DMS53 (cell line): ENCODE results near the gene PIEZO2.

ENCODE experiments used
- DNase-seq: peaks from one replicate; lab custom pipeline; 2025; lab: John Stamatoyannopoulos, UW

The PIEZO2 gene

GRCh38 chr18:11027862-11028261 lies 121.5 kb downstream of the PIEZO2 start:
- DNase-seq = no peak

DNA sequence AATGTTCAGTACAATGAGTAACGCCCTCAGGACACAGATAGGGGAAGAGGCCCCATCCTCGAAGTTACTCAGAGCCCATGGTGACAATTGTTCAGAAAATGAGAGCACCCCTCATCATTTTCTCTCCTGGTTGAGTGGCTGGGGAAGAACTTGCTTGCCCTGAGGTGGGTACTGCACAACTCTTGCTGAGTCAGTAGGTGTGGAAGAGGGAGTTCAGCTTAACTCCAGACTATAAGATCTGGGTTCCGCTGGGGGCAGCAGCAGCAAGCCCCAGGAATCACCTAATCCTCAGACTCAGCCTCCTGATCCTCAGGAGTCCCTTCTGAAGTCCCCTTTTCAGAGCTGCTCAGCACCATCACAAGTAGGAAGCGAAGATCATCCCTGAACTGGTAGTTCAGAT lies 123.7 kb downstream of the PIEZO2 start:
- DNase-seq = no peak

DNA sequence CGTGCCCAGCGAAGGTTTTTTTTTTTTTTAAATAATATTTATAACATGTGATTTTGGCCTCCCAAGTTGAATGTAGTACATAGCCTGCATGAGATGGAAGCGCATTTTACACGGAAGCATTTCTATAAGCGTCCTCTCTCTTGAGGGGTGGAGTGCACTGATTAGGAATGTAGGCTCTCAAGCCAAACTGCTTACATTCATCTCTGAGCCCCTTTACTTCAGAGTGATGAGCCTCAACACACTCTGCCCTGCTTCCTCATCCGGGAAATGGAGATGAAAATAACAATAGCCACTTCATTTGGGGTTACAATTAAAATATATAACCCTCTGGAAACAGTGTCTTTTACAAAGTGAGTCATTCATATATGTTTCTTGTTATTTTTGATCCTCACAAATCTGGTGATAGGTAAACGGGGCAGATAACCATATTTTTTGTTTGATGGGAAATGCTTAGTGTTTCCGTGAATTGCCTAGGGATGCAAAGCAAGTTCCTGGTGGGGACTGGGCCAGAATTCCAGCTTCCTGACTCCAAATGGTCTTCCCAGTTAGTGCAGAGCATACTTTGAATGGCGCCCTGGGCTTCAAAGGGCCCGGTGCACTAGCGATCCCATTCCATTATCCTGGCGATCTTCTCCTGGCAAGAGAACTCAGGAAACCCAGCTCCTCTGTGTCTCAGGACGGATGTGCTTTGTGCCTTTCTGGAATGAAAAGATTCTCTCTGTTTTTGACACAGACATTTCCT lies 124.3 kb downstream of the PIEZO2 start:
- DNase-seq = no peak

DNA sequence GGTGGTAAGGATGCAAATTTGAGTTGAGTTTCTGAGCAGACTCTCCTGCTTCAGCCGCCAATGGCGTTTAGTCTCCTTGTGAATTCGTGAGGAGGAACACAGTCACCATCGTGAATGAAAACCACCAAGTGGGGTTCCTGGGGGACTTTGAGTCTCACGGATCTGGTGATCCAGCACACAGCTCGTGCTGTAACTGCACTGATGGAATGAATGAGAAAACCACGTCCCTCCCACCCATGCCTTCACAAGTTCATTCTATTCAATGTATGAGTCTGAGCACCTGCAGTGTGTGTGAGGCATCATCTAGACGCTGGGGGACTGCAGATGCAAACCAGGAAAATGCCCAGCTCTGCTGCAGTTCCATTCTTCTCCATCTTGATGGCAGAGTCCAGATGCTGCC lies 127.9 kb downstream of the PIEZO2 start:
- no peak for DNase-seq

DNA sequence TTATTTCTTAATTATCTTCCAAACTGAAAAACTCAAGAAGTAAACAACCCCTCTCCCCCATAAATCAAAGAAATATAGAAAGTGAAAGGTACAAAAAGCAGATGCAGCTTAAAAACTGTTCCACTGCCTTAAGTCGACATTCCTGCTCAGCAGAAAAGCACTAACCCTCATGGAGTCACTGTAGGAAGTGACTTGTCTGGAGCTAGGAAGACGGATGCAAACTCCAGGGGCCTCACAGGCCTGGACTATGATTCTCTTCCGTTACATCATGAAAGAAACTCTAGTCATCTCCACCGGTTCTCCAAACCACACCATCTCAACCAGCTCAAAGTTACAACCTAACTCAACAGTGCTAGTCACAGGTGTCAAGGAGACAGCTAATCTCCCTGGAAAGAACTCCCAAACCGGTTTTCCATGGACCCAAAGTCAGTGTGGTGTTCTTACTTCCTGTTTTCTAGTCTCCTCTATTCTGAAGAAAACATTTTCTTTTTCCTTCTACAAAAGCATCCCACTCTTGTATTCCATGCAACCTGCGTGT lies 128.4 kb downstream of the PIEZO2 start:
- DNase-seq = no peak

DNA sequence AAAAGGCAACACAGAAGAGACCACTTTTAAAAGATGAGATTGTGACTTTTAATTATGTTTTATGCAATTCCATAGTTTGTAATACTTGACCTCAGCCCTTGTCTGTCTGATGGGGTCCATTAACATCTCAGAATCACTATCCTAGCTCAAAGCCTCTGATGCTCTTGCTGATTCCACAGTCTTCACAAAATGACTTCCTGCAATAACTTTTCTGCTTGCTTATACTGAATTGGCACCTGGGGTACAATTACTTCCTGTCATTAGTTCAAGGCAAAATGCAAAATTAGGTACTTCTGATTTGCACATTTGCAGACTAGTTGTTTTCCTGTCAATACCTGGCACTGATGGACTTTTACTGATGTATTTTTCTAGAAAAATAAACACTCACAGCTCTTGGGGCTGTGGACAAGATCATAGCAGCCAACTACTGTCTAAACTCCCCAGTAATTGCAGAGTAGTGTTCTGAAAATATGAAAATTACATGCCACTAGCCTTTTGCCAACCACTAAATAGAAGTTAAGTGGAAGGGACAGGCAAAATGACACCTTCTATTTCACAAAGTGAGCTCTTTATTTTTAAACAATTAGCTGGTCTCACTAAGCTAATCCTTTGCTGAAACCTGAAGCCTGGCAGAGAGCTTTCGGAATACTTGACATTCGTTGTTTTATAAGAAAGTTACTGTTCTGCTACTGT lies 129.1 kb downstream of the PIEZO2 start:
- DNase-seq = no peak

- DNase-seq = no peak
Measured at GRCh38 chr18:11019295-11020105, 129.9 kb downstream of the PIEZO2 start.

GRCh38 chr18:11009869-11010268 lies 139.5 kb downstream of the PIEZO2 start:
- DNase-seq = no peak

DNA sequence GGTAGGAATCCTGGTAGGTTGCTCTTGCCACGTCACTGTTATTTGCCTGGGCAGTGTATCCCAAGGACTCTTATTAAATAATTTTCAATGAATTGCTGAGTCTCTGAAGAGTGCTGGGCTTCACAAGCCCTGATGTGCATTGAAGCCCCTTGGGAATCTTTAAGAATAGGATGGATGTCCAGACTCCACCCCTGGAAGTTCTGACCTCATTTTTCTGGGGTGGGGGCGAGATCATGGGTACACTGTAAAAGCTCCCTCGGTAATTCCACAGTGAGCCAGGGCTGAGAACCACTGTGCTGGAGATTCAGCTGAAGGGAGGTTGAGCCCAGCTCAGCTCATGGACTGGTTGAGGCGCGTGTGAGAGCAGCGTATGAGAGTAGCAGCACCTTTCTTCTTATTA lies 140.2 kb downstream of the PIEZO2 start:
- DNase-seq = no peak

DNA sequence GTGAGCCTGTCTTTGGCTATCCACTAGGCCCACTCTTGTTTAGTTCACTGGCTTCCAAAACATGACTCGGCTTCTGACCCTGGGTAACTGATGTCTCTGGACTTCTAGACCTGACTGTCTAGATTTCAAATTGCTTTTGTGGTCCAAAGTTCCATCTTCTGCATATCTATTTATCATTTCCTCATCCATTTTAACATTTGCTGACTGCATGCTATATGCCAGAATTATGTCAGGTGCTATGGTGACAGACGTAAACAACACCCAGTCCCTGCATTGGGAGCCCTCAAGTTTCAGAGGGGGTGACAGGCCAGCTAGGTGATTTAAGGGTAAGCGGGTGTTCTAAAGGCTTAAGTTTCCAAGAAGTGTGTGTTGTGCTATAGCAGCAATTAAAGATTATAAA lies 140.9 kb downstream of the PIEZO2 start:
- peak; percentile 35 for DNase-seq

- DNase-seq = peak; percentile 93
Measured at GRCh38 chr18:11005528-11005927, 143.8 kb downstream of the PIEZO2 start.

DNA sequence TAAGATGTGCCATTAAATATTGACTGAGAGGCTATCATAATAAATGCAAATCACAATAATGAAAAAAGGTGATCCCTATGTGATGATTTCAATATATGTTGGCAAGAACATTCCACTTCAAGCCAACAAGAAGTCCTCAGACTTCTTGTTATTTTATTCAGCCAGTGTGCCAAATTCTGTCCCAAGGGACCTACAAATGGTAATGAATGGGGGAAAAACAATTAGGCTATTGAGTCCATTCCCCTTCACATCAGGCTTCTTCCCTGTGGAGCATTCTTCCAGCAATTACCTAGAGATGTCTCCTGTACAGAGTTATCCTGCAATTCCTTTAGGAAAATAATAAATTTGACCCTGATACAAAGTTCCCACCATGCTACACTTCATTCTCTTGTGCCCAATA lies 144.4 kb downstream of the PIEZO2 start:
- DNase-seq = peak; percentile 28

DNA sequence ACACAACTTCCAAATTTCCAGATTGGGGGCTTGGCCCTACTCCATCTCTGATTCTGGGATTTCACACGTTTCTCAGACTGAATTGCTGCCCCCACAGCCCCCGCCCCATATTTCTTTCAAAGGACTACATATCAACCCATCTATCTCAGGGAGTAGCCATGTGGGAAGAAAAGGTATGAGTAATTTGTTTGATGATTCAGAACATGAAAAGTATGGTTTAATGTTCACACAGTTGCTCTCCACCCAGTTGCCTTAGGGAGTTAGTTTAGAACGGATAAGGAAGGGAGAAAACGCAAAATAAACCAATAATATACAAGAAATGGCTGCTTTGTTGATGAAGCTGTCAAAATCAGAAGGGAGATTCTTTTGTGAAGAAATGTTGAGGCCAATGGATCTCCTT lies 145.1 kb downstream of the PIEZO2 start:
- DNase-seq = peak; percentile 12

DNA sequence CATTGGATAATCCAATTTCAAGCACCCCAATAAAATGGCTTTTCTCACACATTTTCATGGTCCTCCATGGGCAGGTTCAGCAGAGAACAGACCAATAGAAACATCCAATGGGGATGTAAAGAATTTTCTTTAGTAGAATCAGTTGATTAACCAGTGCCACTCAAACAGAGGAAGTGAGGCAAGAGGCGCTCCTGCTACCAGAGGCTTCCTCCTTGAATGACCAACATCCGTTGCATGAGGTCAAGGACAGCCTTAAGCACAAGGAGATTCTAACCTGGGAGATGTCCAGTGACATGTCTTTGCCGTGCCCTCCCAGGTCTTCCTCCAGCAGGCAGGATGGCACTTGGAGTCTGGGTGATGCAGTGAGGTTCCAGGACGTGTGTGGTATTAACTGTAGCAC lies 146.6 kb downstream of the PIEZO2 start:
- no peak for DNase-seq

DNA sequence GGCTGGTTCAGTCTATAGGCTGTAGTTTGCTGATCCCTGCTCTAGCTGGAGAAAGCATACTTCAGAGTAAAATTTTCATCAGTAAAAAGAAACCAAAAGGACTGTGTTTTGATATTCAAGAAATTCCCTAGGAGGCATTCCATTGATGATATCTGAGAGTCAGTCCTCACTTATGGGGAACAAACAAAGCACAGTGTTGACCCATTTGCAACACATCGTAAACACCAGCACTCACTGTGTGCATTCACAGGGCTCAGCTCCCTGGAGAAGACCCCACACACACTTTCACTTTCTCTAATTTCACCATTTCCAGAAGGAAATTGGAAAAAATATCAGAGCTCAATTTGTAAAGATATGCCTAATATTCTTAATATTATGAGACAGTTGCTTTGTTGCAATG lies 147.1 kb downstream of the PIEZO2 start:
- no peak for DNase-seq

GRCh38 chr18:11000071-11000470 lies 149.3 kb downstream of the PIEZO2 start:
- no peak for DNase-seq

DNA sequence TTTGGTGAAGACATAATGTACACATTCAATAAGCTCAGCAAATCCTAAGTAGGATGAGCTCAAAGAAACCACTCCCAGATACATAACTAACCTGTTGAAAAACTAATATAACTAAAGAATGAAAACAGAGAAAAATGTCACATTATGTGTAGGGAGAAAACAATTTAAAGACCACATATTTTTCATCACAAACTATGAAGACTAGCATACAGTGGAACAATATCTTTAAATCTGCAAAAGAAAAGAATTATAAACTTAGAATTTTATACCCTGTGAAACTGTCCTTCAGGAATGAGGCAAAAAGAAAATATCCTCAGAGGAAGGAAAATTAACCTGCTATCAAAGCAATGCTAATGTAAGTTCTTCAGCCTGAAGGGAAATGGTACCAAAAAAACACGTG lies 151.5 kb downstream of the PIEZO2 start:
- no peak for DNase-seq

GRCh38 chr18:10995550-10995949 lies 153.8 kb downstream of the PIEZO2 start:
- no peak for DNase-seq

- DNase-seq = no peak
Measured at GRCh38 chr18:10989486-10989885, 159.9 kb downstream of the PIEZO2 start.

DNA sequence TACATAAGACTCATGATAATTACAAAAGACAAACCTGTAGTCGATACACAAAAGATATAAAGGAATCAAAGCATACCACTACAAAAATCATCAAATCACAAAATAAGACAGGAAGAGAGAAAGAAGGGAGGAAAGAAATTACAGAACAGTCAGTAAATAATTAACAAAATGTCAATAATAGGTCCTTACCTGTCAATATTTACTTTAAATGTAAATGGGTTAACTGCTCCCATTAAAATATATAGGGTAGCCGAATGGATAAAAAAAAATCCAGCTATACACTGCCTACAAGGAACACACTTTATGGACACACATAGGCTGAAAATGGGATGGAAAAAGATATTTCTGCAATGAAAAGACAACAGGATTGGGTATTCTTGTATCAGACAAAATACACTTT lies 163.7 kb downstream of the PIEZO2 start:
- peak; percentile 37 for DNase-seq

GRCh38 chr18:10979411-10979810 lies 170.0 kb downstream of the PIEZO2 start:
- no peak for DNase-seq

DNA sequence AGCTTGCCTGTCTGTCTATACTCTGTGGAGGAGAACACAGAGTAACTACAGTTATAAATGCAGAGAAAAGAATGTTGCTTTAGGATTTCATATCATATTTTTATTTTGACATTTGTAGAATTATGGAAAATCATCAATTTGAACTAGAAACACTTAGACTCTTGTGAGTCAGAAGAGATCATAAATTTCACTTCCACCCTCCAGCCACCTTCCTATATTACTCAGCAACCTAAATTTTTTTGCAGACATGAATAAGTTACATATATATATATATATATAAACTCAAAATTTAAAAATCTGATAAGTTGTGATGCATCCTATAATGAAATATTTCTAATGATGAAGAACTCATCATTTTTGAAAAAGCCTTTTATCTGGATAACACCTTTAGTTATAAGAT lies 172.3 kb downstream of the PIEZO2 start:
- no peak for DNase-seq
